ENCODE results near the gene ARHGAP32. TPM values are rescaled to one million over a fixed set of nuclear protein-coding genes. Genes with fewer than 3 reads are reported as not detected.

ARHGAP32 gene
- total RNA-seq, 1 experiment from 2014 or later, result 22.0 TPM

DNA sequence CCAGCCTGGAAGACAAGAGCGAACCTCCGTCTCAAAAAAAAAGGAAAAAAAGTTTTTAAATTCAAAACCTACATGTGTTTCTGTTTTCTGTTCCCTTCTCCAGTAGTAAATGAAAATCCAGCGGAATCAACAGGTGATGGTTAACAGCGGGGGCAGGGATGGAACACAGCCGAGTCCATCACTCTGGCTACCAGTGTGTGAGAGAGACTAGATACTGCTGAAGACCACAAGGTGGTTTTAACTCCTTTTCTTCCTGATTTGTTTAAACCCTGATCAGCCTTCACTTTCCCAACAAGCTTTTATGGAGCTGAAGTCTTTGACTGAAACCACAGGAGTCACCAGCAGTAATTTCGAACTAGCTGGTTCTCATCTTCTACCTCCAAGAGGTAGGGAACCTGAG lies 3.6 kb upstream of the ARHGAP32 start:
- Histone ChIP-seq H3K23me2 (ENCODE audit: insufficient read length, low read depth, low read length, poor library complexity, severe bottlenecking) (no peaks in the 10 kb centered on the region), H2BK15ac (ENCODE audit: low read depth, low read length) (no peak overlapping the region), H3K9ac (ENCODE audit: extremely low read depth, insufficient read length, low read length) (no peak overlapping the region), H4K5ac (ENCODE audit: insufficient read length, low read depth, low read length) (no peak overlapping the region), H2BK12ac (ENCODE audit: insufficient read length, low read depth, low read length) (no peak overlapping the region), H3K9me3 (ENCODE audit: control insufficient read depth, low read depth, low read length) (no peaks in the 10 kb centered on the region), H2AFZ (ENCODE audit: low read length) (no peak overlapping the region), H2AK5ac (ENCODE audit: insufficient read length, low read length) (no peak overlapping the region), H3T11ph (ENCODE audit: low read length) (no peak overlapping the region), H3K27me3 (ENCODE audit: insufficient read depth, low read length) (no peaks in the 10 kb centered on the region), H3K18ac (ENCODE audit: insufficient read length, low read depth, low read length) (no peak overlapping the region), H3K79me1 (ENCODE audit: insufficient read depth, low read depth, low read length, poor library complexity, severe bottlenecking) (peaks cover 4% of the 10 kb centered on the region), H3K4me2 (ENCODE audit: insufficient read depth, insufficient read length, low read length) (no peak overlapping the region), H4K8ac (replicated peaks; ENCODE audit: insufficient read length, low read depth, low read length) (no peak overlapping the region), H3K4me1 (ENCODE audit: insufficient read depth, low read length) (peaks cover 6% of the 10 kb centered on the region), H3K79me2 (ENCODE audit: insufficient read depth, low read length) (no peaks in the 10 kb centered on the region; the same call in 1 of the 2 replicates), H3K23ac (ENCODE audit: insufficient read length, low read depth, low read length) (no peak overlapping the region), H4K20me1 (ENCODE audit: control insufficient read depth, insufficient read depth, insufficient read length) (no peaks in the 10 kb centered on the region), H3K14ac (ENCODE audit: insufficient read depth, low read length) (no peak overlapping the region), H3K27ac (ENCODE audit: insufficient read length, low read depth, low read length) (no peak overlapping the region), H3K56ac (ENCODE audit: insufficient read length, low read depth, low read length) (no peak overlapping the region), H2BK5ac (ENCODE audit: insufficient read length, low read length) (no peak overlapping the region), H3K4ac (ENCODE audit: low read depth, low read length) (no peak overlapping the region), H4K91ac (ENCODE audit: insufficient read length, low read depth, low read length) (no peak overlapping the region), H2BK120ac (ENCODE audit: low read depth, low read length, poor library complexity, severe bottlenecking) (no peak overlapping the region), H2BK20ac (ENCODE audit: low read depth, low read length, poor library complexity, severe bottlenecking) (no peak overlapping the region)
- H3K4me1 Mint-ChIP-seq, result peaks cover 10 to 14% of the 10 kb centered on the region in 2 experiments
- WGBS (ENCODE audit: extremely low coverage, insufficient read length, low lambda C conversion rate), result no CpG with 5 or more reads among the region's 6 CpGs
- H3K4me3 Mint-ChIP-seq, result peak overlapping the region in 1 of 2 experiments; percentile 46; a peak in 1 of 5 replicates
- DNase-seq, result no peak
- TF ChIP-seq, protein P1, sequence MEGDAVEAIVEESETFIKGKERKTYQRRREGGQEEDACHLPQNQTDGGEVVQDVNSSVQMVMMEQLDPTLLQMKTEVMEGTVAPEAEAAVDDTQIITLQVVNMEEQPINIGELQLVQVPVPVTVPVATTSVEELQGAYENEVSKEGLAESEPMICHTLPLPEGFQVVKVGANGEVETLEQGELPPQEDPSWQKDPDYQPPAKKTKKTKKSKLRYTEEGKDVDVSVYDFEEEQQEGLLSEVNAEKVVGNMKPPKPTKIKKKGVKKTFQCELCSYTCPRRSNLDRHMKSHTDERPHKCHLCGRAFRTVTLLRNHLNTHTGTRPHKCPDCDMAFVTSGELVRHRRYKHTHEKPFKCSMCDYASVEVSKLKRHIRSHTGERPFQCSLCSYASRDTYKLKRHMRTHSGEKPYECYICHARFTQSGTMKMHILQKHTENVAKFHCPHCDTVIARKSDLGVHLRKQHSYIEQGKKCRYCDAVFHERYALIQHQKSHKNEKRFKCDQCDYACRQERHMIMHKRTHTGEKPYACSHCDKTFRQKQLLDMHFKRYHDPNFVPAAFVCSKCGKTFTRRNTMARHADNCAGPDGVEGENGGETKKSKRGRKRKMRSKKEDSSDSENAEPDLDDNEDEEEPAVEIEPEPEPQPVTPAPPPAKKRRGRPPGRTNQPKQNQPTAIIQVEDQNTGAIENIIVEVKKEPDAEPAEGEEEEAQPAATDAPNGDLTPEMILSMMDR (conservative IDR thresholded peaks at IDR 0.05), result 0 out of 3 replicates have a peak, but pooled peaks have one; percentile 15
- peak overlapping the region; percentile 11 to 94 (median 46); a peak in 5 of 7 replicates for H3K27ac Mint-ChIP-seq
- H3K27me3 Mint-ChIP-seq (ENCODE audit: low read depth), result no peaks in the 10 kb centered on the region
- H3K36me3 Mint-ChIP-seq (ENCODE audit: insufficient read depth in 1 of 3, low read depth in 3 of 3), result peaks cover 20 to 22% (median 21%) of the 10 kb centered on the region in 3 experiments
- H3K9me3 Mint-ChIP-seq, result peaks cover 18 to 20% of the 10 kb centered on the region in 2 experiments
